ENCODE measurements around the gene OSBP.

Gene OSBP

DNA sequence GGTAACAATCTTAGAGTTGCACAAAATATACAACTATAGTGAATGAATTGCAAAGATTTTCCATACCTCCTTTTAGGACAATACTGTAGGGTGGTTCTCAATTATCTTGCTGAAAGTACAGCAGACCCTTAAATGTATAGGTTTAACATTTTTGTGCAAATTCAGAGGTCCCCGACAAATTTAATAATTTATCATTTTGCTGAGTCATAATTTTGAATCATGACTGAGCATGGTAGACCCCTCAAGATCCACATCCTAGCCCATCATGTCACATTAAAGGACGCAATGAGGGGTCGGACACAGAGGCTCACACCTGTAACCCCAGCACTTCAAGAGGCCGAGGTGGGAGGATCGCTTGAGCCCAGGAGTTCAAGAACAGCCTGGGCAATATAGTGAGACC is 43.5 kb downstream of the OSBP start:
- no peak overlapping the region for H3K4me2 ChIP-seq (ENCODE audit: low read length)
- peak overlapping the region; percentile 49 for H4K12ac ChIP-seq (ENCODE audit: low read depth, low read length)
- no peak overlapping the region for H3K18ac ChIP-seq (ENCODE audit: low read length)
- no peaks in the 10 kb centered on the region for H3K79me2 ChIP-seq (ENCODE audit: control insufficient read depth, insufficient read depth, low read length, poor library complexity)
- no peak overlapping the region for H3K4me3 ChIP-seq (ENCODE audit: low read depth, low read length)
- H3K27me3 ChIP-seq (ENCODE audit: insufficient read depth, low read length) = no peaks in the 10 kb centered on the region
- no peak overlapping the region for H2BK12ac ChIP-seq (ENCODE audit: low read length)
- no peaks in the 10 kb centered on the region for H3K9me3 ChIP-seq (ENCODE audit: insufficient read depth, low read depth, low read length)
- H3K79me1 ChIP-seq (ENCODE audit: low read length) = no peaks in the 10 kb centered on the region
- H2AFZ ChIP-seq (ENCODE audit: insufficient read depth, low read length, poor library complexity) = no peak overlapping the region
- H3K4ac ChIP-seq (ENCODE audit: low read depth, low read length) = no peak overlapping the region
- H3K36me3 ChIP-seq (ENCODE audit: control insufficient read depth in 1 of 2, insufficient read depth in 2 of 2, low read length in 2 of 2) = peaks cover 2 to 26% of the 10 kb centered on the region in 2 experiments
- H4K8ac ChIP-seq (ENCODE audit: low read depth, low read length) = no peak overlapping the region
- no peaks in the 10 kb centered on the region for H3K4me1 ChIP-seq (ENCODE audit: control insufficient read depth in 1 of 2, insufficient read depth in 2 of 2, low read length in 2 of 2)
- no peak overlapping the region for H2AK5ac ChIP-seq (ENCODE audit: low read length)
- H3K23ac ChIP-seq (ENCODE audit: low read length) = no peak overlapping the region
- no peak overlapping the region for H4K91ac ChIP-seq (ENCODE audit: low read depth, low read length)
- no peak for DNase-seq
- H2BK120ac ChIP-seq (ENCODE audit: insufficient read depth, low read length, poor library complexity) = no peak overlapping the region
- H3K14ac ChIP-seq (ENCODE audit: low read length) = no peak overlapping the region
- H3K27ac ChIP-seq (ENCODE audit: low read depth, low read length) = no peak overlapping the region
- no peak overlapping the region for H3K9ac ChIP-seq (ENCODE audit: low read length)
- WGBS (ENCODE audit: extremely low coverage, insufficient coverage, insufficient read length) = no CpG with 5 or more reads among the region's 5 CpGs
- no peak overlapping the region for H2BK5ac ChIP-seq (ENCODE audit: low read depth, low read length, poor library complexity)

DNA sequence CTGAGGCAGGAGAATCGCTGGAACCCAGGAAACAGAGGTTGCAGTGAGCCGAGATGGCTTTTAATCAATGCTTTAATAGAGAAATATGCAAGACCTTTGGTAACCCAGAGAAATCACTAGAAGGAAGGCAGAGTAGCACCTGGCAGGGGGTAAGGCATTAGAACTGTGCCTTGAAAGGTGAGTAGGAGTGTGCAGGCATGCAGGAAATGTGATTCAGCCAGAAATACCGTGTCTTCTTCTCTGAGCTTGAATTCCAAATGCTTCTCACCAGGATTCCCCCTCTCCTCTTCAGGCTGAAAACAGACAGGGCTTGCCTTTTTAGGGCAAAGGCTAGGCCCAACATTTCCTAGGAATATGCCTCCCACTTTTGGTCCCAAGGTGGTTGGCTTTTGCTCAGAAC is 53.3 kb downstream of the OSBP start:
- H3K4me3 ChIP-seq (ENCODE audit: low read depth, low read length) = no peak overlapping the region
- peak overlapping the region; percentile 54 for H4K91ac ChIP-seq (ENCODE audit: low read depth, low read length)
- DNase-seq = peak; percentile 88 to 94
- no peak overlapping the region for H3K23ac ChIP-seq (ENCODE audit: low read length)
- H3K27me3 ChIP-seq (ENCODE audit: insufficient read depth, low read length) = no peaks in the 10 kb centered on the region
- peak overlapping the region; percentile 25 for H2BK5ac ChIP-seq (ENCODE audit: low read depth, low read length, poor library complexity)
- no peak overlapping the region for H4K8ac ChIP-seq (ENCODE audit: low read depth, low read length)
- H3K9ac ChIP-seq (ENCODE audit: low read length) = no peak overlapping the region
- H3K79me2 ChIP-seq (ENCODE audit: control insufficient read depth, insufficient read depth, low read length, poor library complexity) = peaks cover 2% of the 10 kb centered on the region
- H2AFZ ChIP-seq (ENCODE audit: insufficient read depth, low read length, poor library complexity) = no peak overlapping the region
- H3K18ac ChIP-seq (ENCODE audit: low read length) = no peak overlapping the region
- H3K4ac ChIP-seq (ENCODE audit: low read depth, low read length) = no peak overlapping the region
- WGBS (ENCODE audit: extremely low coverage, insufficient coverage, insufficient read length) = no CpG with 5 or more reads among the region's 3 CpGs
- H3K4me1 ChIP-seq (ENCODE audit: control insufficient read depth in 1 of 2, insufficient read depth in 2 of 2, low read length in 2 of 2) = peaks cover 3% of the 10 kb centered on the region in 2 experiments
- no peak overlapping the region for H2AK5ac ChIP-seq (ENCODE audit: low read length)
- H3K4me2 ChIP-seq (ENCODE audit: low read length) = no peak overlapping the region
- no peak overlapping the region for H3K14ac ChIP-seq (ENCODE audit: low read length)
- H3K36me3 ChIP-seq (ENCODE audit: control insufficient read depth in 1 of 2, insufficient read depth in 2 of 2, low read length in 2 of 2) = no peaks in the 10 kb centered on the region
- H3K9me3 ChIP-seq (ENCODE audit: insufficient read depth, low read depth, low read length) = no peaks in the 10 kb centered on the region
- H4K12ac ChIP-seq (ENCODE audit: low read depth, low read length) = no peak overlapping the region
- H2BK12ac ChIP-seq (ENCODE audit: low read length) = peak overlapping the region; percentile 33
- H3K27ac ChIP-seq (ENCODE audit: low read depth, low read length) = peak overlapping the region; percentile 43
- no peak overlapping the region for H2BK120ac ChIP-seq (ENCODE audit: insufficient read depth, low read length, poor library complexity)
- peaks cover 13% of the 10 kb centered on the region for H3K79me1 ChIP-seq (ENCODE audit: low read length)

DNA sequence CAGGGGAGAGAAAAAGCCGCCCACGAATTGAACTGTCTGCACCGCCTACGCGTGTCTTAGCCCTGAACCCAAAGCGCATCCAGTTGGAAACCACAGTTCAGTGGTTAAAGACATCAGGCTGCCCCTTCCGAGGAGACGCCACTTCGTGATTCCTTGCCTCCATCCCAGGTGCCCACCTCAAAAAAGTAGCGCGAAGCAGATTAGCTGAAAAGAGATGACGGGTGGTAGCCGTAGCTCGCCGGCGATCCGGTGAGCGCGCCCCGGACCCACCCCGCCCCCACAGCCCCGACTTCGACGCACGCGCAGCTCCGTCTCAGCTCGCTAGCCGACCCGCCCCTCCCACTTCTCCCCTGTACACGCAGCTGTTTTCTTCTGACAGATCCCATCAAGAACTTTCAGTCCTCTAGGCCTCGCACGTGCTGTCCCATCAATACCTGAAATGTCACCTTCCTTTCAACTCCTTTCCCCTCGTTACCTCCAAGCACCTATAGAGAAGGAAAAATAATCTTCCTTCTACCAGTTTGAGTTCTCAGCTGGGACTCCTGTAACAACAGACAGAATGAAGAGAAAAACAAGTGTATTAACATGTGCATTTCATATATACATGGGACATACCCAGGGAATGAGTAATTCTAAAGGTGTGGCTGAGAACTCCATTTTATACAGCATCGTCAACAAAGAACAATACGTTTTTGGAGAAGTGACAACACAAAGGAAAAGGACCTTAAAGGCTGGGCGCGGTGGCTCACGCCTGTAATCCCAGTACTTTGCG is 54.7 kb downstream of the OSBP start:
- Histone ChIP-seq H4K12ac (ENCODE audit: low read depth, low read length) (no peak overlapping the region), H3K9ac (ENCODE audit: low read length) (peak overlapping the region; percentile 79), H2AFZ (ENCODE audit: insufficient read depth, low read length, poor library complexity) (peak overlapping the region; percentile 88), H2AK5ac (ENCODE audit: low read length) (no peak overlapping the region), H3K79me1 (ENCODE audit: low read length) (peaks cover 12% of the 10 kb centered on the region), H4K91ac (ENCODE audit: low read depth, low read length) (peak overlapping the region; percentile 5), H3K4me3 (ENCODE audit: low read depth, low read length) (peak overlapping the region; percentile 93), H2BK120ac (ENCODE audit: insufficient read depth, low read length, poor library complexity) (no peak overlapping the region), H3K36me3 (ENCODE audit: control insufficient read depth in 1 of 2, insufficient read depth in 2 of 2, low read length in 2 of 2) (no peaks in the 10 kb centered on the region), H2BK5ac (ENCODE audit: low read depth, low read length, poor library complexity) (no peak overlapping the region), H3K14ac (ENCODE audit: low read length) (peak overlapping the region; percentile 41), H3K4me1 (ENCODE audit: control insufficient read depth in 1 of 2, insufficient read depth in 2 of 2, low read length in 2 of 2) (peaks cover 3% of the 10 kb centered on the region in 2 experiments), H3K18ac (ENCODE audit: low read length) (no peak overlapping the region), H3K27me3 (ENCODE audit: insufficient read depth, low read length) (no peaks in the 10 kb centered on the region), H2BK12ac (ENCODE audit: low read length) (no peak overlapping the region), H3K23ac (ENCODE audit: low read length) (no peak overlapping the region), H3K4me2 (ENCODE audit: low read length) (peak overlapping the region; percentile 63), H3K27ac (ENCODE audit: low read depth, low read length) (peak overlapping the region; percentile 51), H3K9me3 (ENCODE audit: insufficient read depth, low read depth, low read length) (no peaks in the 10 kb centered on the region), H4K8ac (ENCODE audit: low read depth, low read length) (no peak overlapping the region), H3K4ac (ENCODE audit: low read depth, low read length) (no peak overlapping the region), H3K79me2 (ENCODE audit: control insufficient read depth, insufficient read depth, low read length, poor library complexity) (peaks cover under 1% of the 10 kb centered on the region)
- peak; percentile 80 to 88 for DNase-seq
- WGBS (ENCODE audit: extremely low coverage, insufficient coverage, insufficient read length) = no CpG with 5 or more reads among the region's 40 CpGs

DNA sequence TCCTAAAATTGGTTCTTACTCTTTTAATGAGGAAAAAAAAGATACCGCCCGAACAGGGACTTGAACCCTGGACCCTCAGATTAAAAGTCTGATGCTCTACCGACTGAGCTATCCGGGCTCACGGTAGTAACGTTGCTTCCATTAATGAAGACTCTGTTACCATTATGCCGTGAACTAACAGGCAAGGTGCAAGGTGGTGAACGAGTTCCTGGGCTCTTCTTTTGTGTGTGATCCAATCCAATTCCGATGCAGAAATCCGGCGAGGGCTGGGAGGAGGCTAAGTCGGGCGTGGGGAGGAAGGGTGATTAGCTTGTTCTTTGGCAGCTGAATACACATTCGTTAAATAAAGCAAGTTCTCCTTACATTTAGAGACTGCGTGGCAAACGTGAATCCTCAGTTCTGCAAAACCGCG is 55.3 kb downstream of the OSBP start:
- Histone ChIP-seq H3K4ac (ENCODE audit: low read depth, low read length) (no peak overlapping the region), H3K9me3 (ENCODE audit: insufficient read depth, low read depth, low read length) (no peaks in the 10 kb centered on the region), H2BK5ac (ENCODE audit: low read depth, low read length, poor library complexity) (peak overlapping the region; percentile 8), H4K91ac (ENCODE audit: low read depth, low read length) (peak overlapping the region; percentile 5), H2BK120ac (ENCODE audit: insufficient read depth, low read length, poor library complexity) (no peak overlapping the region), H4K12ac (ENCODE audit: low read depth, low read length) (no peak overlapping the region), H3K27me3 (ENCODE audit: insufficient read depth, low read length) (no peaks in the 10 kb centered on the region), H3K14ac (ENCODE audit: low read length) (peak overlapping the region; percentile 41), H3K4me3 (ENCODE audit: low read depth, low read length) (peak overlapping the region; percentile 93), H2AK5ac (ENCODE audit: low read length) (no peak overlapping the region), H3K79me2 (ENCODE audit: control insufficient read depth, insufficient read depth, low read length, poor library complexity) (no peaks in the 10 kb centered on the region), H2AFZ (ENCODE audit: insufficient read depth, low read length, poor library complexity) (peak overlapping the region; percentile 88), H3K18ac (ENCODE audit: low read length) (no peak overlapping the region), H3K27ac (ENCODE audit: low read depth, low read length) (peak overlapping the region; percentile 51), H3K4me2 (ENCODE audit: low read length) (peak overlapping the region; percentile 63), H3K9ac (ENCODE audit: low read length) (peak overlapping the region; percentile 79), H2BK12ac (ENCODE audit: low read length) (no peak overlapping the region), H3K4me1 (ENCODE audit: control insufficient read depth in 1 of 2, insufficient read depth in 2 of 2, low read length in 2 of 2) (peaks cover 3% of the 10 kb centered on the region in 2 experiments), H3K23ac (ENCODE audit: low read length) (no peak overlapping the region), H3K79me1 (ENCODE audit: low read length) (peaks cover 11% of the 10 kb centered on the region), H4K8ac (ENCODE audit: low read depth, low read length) (no peak overlapping the region), H3K36me3 (ENCODE audit: control insufficient read depth in 1 of 2, insufficient read depth in 2 of 2, low read length in 2 of 2) (no peaks in the 10 kb centered on the region)
- DNase-seq = peak; percentile 89 to 94
- no CpG with 5 or more reads among the region's 18 CpGs for WGBS (ENCODE audit: extremely low coverage, insufficient coverage, insufficient read length)
